Suppressor macrophage treated with lipopolysaccharide for 4 hours (primary cell): ENCODE data around the gene TRPM6.
"Not testable (repeated sequence)": the region's sequence is repeated elsewhere in the genome, so short reads cannot be mapped to it uniquely, and the experiment has no call there.

Source experiments
- DNase-seq: peaks from one replicate; pipeline ENCODE4 v3.0.0-alpha.2; 2020

The TRPM6 gene, protein sequence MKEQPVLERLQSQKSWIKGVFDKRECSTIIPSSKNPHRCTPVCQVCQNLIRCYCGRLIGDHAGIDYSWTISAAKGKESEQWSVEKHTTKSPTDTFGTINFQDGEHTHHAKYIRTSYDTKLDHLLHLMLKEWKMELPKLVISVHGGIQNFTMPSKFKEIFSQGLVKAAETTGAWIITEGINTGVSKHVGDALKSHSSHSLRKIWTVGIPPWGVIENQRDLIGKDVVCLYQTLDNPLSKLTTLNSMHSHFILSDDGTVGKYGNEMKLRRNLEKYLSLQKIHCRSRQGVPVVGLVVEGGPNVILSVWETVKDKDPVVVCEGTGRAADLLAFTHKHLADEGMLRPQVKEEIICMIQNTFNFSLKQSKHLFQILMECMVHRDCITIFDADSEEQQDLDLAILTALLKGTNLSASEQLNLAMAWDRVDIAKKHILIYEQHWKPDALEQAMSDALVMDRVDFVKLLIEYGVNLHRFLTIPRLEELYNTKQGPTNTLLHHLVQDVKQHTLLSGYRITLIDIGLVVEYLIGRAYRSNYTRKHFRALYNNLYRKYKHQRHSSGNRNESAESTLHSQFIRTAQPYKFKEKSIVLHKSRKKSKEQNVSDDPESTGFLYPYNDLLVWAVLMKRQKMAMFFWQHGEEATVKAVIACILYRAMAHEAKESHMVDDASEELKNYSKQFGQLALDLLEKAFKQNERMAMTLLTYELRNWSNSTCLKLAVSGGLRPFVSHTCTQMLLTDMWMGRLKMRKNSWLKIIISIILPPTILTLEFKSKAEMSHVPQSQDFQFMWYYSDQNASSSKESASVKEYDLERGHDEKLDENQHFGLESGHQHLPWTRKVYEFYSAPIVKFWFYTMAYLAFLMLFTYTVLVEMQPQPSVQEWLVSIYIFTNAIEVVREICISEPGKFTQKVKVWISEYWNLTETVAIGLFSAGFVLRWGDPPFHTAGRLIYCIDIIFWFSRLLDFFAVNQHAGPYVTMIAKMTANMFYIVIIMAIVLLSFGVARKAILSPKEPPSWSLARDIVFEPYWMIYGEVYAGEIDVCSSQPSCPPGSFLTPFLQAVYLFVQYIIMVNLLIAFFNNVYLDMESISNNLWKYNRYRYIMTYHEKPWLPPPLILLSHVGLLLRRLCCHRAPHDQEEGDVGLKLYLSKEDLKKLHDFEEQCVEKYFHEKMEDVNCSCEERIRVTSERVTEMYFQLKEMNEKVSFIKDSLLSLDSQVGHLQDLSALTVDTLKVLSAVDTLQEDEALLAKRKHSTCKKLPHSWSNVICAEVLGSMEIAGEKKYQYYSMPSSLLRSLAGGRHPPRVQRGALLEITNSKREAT (N-terminal part only)

DNA sequence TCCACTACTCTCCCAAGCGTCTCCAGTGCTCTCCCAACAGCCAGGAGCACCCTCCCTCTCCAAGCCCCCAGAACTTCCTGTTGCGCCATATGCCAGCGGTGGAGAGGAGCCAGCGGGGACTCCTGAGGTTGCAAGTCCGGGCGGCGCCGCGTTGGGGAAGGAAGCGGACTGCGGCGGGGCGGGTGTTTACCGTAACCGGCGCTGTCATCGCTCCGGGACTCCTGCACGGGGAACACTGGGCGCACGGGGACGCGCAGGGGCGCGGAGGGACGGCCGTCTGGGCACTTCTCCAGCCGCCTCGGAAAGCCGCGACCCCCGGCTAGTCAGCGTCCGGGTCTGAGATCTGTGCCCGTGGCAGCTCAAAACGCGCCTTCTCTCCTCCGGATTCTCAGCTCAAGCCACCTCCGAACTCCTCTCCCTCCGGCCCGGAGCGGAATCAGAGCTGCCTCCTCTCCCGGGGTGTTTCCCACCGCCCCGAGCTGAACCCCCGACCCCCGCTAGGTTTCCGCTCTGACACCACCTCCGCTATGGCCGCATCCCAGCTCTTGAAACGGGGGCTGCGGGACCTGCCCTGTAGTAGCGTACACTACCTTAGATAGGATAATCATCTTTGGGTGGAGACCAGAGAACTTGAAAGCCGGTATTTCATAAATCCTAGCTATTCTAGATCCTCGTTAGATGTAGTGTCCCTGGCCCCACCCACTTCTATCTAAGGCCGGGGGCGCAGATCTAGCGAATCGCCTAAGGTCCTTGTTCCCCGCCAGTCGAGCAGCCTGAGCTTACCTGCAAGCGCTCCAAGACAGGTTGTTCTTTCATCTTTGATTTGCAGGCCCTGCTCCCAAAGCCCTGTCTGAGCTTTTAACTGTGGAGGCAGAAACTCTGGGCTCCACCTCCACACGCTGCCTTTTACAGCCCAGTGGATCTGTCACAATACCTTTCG lies at the start of gene TRPM6:
Gene TRPM6 (minus strand): TSS at position 881 of the 940 bp plus-strand sequence. CDS start 65 bp downstream, at position 816.
- DNase-seq: peak; percentile 74

DNA sequence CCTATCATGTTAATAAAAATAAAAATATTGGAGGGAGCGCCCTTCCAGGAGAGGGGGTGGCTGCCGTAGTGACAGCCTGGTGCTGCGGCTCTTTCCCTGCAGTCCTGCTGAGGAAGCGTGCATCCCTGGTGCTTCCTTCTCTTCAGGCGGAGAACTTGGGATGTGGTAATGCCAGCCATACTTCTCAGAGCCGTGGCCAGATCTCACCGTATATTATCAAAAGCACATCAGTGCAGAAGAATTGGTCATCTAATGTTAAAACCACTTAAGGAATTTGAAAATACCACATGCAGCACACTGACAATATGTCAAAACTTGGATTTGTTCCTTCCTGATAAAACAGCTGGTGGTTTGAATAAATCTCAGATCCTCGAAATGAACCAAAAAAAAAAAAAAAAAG lies 47.3 kb upstream of the TRPM6 start:
- no peak for DNase-seq

DNA sequence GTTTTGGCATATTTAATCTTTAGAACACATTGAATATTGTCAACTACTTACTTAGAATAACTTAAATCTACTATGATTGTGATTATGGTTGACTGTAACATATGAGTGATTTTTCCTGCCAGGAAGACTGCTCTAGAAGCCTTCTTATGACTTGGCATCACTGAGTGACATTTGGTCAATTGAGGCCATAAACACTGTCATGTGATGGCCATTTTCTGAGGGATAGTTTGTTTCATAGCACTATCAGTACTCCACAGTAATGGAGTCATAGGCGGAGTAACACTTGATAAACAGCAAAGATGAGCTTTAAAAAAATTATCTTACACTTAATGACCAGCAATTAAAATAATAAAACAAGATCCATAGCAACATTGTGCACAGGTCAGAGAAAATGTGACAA lies 34.0 kb upstream of the TRPM6 start:
- DNase-seq: no peak

DNA sequence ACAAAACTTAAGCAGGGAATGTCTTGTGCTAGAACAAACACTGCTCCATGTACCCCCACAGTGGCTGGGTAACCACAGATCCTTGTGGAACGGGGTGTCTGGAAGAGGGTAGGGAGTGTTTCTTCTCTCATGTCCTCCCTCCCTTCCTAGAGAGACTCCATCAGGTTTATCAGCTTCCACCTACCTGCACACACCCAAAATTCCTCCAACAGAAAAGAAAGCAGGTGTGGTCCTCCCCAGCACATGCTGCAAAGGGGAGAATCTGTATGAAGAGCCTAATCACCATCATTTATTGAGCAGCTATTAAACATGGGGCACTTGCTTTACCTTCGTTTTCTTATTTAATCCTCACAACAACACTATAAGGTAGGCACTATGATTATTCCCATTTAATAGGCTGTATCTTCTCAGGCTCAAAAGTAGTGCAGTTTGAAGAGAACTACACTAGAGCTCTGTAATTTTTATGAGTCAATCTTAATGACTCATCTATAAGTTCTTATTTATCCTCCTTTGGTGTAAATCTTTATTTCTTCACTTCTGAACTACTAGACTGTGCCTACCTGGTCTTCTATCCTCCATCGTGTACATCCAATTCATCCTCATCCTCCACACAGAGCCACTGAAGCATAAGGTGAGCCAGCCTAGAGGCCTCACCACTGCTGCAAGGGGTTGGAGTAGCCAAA lies 33.4 kb upstream of the TRPM6 start:
- no peak for DNase-seq

DNA sequence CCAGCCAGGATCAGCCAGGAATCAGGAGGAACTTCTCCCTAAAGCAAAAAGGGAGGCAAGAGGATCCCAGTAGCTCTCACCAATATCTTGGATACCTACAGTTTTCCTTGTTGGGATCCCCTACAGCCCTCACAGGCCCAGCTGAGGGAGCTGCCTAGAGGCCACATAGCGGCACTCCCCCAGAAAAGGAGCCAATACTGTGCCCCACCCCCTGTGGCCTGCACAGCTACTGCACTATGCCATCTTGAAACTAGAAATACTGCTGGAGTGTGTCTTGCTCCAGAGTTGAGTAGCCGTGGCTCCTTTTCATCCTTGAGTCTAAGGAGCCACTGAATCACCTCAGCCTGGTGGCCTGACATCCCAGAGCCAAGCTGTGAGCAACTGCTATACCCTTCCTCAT lies 22.3 kb upstream of the TRPM6 start:
- DNase-seq: no peak

DNA sequence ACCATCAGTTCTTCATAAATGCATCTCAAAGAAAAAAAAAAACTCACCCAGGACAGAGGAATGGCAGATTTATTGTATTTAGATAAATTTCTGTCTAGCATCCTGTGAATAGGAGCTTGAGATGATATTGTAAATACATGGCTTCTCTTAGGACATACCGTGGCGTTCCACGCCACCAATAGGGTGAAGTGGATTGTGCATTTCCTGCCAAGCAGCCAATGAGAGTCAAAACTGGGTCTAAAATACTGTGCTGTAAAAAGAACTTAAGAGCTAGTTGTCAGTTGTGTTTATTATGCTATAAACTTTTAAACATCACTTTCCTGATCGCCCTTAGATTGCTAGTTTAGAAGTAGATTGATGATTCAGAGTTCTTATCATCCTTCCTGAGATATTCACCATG lies 20.9 kb upstream of the TRPM6 start:
- DNase-seq: no peak

DNA sequence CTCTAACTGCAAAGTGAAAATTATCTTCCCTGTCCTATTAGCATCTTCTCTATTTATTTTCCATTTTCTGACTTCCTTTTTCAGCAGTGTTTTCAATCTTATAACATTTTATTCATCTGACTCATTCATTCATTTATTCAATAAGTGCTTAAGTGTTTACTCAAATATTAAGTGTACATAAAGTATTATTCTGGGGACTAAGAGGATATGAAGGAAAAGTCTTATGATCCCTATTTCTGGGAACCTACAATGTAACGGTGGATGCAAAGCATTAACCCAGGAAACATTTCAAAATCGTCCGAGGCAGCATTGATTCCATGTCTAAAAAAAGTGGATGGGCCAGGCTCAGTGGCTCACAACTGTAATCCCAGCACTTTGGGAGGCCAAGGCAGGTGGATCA lies 19.4 kb upstream of the TRPM6 start:
- DNase-seq: no peak

DNA sequence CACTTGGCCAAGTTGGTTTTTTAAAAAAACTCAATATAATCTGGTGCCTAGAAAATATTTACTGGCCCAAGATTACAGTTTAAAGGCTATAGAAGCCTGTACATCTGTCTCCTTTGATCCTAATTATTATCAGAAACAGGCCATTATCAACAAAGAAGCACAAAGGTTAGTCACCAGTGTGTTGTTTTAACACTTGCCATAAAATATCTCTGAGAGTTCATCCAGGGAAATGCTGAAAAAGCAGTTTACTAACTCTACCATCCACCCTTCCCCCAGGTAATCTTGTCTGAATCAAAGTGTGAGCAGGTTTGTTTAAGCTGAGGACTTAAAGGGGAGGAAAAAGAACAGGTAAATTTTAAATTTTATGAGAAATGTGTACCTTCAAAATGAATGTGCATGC lies 13.3 kb upstream of the TRPM6 start:
- no peak for DNase-seq

DNA sequence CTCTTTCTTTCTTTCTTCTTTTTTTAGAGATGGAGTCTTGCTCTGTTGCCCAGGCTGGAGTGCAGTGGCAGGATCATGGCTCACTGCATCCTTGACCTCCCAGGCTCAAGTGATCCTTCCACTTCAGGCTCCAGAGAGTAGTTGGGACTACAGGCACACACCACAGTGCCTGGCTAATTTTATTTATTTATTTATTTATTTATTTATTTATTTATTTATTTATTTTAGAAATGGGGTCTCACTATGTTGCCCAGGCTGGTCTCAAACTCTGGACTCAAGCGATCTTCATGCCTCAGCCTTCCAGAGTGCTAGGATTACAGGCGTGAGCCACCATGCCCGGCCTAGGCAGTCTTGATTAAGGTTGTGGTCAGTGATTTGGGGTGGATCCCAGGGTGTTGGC lies 728 bp upstream of the TRPM6 start:
- DNase-seq: not testable (repeated sequence)

DNA sequence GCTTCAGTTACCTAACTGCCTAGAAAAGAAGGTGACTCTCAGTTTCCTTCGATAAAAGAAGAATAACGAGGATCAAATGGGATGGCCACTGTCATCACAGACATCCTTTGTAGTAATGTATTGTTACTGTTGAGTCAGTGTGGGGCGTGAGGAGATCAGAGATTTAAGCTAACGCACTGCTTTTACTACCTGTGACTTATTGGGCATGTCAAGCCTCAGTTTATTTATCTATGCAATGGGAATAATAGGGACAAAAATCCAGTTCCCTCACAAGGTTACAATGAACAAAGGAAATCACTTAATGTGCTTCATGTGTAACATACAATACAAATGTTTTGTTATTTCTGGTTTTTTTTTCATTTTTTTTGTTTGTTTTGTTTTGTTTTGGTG lies 255 bp upstream of the TRPM6 start:
- no peak for DNase-seq

DNA sequence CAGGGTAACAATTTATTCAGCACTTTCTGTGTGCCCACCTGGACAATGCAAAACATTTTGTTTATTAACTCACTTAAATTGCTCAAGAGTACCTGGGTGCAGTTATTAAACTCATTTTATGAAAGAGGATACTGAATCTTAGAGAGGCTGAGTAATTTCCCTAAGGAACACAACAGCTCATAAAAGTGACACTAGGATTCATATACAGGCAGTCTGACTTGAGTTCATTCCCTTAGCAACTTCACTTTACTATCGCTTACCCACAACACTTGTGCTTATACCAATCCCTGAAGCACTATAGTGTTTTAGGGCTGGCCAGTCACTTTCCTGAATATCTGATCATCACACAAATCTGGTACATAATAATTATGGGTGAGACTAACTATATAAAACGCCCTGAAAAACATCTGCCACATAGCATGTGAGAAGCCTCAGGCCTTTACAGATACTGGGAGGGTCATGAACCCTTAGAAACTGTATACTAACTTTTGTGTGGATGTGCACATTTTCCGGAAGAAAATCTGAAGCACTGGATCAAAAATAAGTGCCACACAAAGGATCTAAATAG lies 11.3 kb downstream of the TRPM6 start:
- DNase-seq: no peak

DNA sequence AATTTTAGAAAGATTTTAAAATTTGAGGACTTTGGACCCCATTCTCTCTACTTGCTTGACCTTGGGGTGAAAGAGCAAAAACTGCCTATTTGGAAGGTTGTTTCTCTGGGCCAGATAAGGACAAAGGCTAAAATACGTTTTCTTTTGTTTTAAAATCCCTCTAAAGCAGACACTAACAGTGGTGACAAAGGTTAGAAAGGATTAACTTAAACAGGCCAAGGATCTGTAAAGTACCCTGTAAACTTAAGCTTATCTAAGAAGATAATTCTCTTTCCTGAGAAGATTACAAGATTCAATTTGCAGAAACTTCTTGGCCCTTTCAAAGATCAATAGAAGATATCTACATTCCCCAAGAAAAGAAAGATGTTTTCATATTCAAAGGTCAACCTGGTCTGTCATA lies 12.1 kb downstream of the TRPM6 start:
- no peak for DNase-seq

DNA sequence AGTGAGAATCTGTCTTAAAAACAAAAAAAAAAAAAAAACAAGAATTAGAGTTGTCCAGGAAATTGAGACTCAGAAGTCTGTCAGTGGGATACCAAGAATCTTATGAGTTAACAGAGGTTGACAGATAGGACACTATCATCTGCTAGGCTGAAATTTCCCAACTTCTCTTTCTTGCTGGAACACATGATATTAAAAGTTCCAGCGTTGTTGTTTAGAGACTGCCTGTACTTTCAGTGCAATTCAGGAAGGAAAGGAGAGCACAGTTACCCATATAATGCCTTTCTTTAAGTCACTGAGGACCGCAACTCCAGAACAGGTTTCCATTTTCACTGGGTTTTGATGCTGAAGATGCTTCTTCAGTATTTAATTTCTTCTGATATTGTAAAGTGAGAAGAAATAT lies 13.5 kb downstream of the TRPM6 start:
- no peak for DNase-seq

DNA sequence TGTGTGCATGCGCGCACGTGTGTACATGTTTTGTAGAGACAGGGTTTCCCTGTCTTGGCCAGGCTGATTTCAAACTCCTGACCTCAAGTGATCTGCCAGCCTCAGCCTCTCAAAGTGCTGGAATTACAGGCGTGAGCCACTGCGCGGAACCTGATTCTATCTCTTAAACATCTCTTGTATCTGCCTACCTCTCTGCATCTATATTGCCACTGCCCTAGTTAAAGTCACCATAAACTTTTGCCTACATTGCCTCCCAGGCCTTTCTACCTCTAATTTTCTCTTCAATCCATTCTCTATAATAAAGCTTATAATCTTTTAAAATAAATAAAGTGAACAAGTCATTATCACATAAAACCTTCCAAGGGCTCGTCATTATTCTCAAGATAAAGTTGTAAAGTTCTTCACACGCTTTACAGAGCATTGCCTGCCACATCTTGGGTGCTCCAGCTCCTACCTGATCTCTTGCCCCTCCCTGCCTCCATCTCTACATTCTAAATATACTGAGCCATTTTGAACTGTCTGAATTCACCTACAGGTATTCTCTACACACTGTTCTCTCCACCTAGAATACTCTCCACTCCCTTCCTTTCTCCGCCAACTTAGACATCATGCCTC lies 15.0 kb downstream of the TRPM6 start:
- DNase-seq: no peak

DNA sequence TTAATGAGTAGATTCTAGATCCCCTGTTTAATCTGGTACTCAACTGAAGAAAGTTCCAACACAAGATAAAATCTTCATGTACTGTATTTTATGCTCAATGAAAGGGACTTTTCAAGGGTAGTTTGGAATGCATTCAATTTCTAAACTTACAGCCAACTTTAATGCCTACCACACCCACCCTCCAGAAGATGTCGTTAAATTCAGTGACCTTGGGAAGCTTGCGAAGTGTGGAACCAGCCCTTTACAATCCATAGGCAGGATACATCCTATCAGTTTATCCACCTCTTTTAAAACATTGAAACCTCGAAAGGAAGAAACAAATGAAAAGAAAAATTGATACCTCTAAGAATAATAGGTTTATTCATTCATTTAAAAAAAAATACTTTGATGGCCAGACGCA lies 20.2 kb downstream of the TRPM6 start:
- DNase-seq: no peak

DNA sequence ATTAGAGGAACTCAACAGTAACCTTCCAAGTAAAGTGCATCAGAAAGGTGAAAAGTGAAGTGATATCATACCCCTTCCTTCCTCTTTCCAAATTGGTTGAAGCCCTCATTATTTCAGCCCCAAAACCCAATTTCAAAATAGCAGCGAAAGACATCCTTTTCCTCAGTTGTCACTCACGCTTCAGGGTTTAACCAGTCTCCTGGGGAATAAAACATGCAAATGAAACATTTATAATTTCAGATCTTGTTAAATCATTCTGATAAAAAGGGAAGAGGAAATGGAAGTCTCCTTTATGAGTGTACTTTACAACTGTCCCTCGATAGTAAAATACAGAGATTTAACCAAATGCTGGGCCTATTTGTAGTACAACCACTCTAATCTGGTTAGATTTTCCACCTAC lies 22.5 kb downstream of the TRPM6 start:
- peak; percentile 8 for DNase-seq

DNA sequence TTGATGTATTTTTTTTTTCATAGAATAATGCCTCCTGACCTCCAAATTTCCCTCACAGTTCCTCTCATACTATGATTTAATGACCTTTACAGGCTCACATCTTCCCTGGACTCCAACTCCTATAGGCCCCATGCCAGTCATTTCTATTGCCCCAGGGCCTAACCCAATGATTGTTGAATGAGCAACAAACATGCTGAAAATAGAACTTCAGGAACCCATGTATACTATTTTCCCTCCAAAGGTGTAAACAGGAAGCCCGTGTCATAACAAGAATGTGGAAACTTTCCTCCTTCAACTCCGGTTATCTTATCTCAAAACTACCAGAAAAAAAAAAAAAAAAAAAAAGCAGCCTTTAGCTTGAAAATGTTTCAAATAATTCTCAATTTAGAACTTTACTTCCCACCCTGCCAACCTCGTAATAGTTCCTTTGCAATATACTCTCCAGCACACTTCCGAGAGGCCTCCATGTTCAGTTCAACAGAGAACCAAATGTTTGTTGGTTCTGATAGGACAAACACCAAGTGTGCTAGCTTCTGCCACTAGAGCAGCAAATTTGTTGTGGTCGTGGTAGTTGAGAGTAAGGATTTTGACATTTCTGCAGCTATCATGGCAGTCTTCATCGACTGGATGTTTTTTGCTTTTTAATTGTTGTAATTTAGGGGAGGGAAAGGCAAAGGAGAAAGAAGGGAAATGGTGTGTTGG lies 25.8 kb downstream of the TRPM6 start:
- no peak for DNase-seq

DNA sequence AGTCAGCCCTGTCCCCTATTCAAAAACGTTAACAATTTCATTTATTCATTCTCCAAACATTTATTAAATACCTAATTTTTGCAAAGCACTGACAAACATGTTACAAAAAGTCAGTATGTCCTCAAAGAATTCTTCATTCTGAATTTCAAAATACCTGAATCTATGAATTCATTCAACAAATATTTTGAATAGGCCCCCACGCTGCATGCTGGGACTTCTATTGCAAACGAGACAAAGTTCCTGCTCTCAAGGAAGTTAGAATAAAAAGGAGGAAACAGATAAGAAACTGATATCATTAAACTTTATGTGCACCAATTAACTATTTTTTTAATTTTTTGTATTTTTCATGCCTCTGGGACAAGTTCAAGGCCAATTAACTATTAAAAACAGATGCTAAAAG lies 26.6 kb downstream of the TRPM6 start:
- no peak for DNase-seq

DNA sequence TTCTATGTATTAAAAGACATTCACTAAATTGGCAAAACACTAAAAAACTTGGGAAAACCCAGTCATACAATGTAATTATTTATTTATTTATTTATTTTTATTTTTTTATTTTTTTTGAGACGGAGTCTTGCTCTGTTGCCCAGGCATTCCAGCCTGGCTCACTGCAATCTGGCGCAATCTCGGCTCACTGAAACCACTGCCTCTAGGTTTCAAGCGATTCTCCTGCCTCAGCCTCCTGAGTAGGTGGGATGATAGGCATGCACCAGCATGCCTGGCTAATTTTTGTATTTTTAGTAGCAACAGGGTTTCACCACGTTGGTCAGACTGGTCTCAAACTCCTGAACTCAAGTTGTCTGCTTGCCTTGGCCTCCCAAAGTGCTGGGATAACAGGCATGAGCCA lies 27.5 kb downstream of the TRPM6 start:
- not testable (repeated sequence) for DNase-seq

DNA sequence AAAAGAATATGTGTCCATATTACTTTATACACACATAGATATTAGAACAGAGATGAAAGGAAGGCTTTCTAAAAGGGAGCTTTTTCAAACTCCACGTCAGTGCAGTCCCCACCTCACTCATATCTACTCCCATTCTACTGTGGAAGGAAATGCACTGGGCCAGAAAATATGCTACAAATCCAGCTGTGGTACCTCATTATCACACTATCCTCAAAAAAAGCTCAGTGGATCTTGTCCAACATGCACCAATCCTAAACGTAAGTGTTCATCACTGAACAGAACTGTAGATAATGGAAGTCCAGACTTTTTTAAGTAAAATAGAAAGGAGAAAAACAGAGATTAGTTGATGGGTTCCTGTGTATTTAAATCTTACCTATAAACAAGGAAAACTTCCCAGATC lies 27.9 kb downstream of the TRPM6 start:
- DNase-seq: no peak
